BLaER1 (cell line): ENCODE data around the gene NOC2L.

Experiments
- H3K27ac ChIP-seq: shearing (Covaris generic); formaldehyde crosslinking; 2 replicates; pipeline ENCODE4 v1.8.1; 2022
- H3K27me3 ChIP-seq: shearing (Covaris generic); formaldehyde crosslinking; 2 replicates; pipeline ENCODE4 v1.8.1; 2022
- H3K36me3 ChIP-seq: shearing (Covaris generic); formaldehyde crosslinking; 2 replicates; pipeline ENCODE4 v1.8.1; 2022
- H3K4me1 ChIP-seq: shearing (Covaris generic); formaldehyde crosslinking; 2 replicates; pipeline ENCODE4 v1.8.1; 2022
- H3K4me2 ChIP-seq: shearing (Covaris generic); formaldehyde crosslinking; 2 replicates; pipeline ENCODE4 v1.8.1; 2022
- H3K4me3 ChIP-seq: shearing (Covaris generic); formaldehyde crosslinking; 2 replicates; pipeline ENCODE4 v1.8.1; 2022
- H3K9ac ChIP-seq: shearing (Covaris generic); formaldehyde crosslinking; 2 replicates; pipeline ENCODE4 v1.8.1; 2022
- H3K9me3 ChIP-seq: shearing (Covaris generic); formaldehyde crosslinking; 2 replicates; pipeline ENCODE4 v1.8.1; 2022
- H4K20me1 ChIP-seq: shearing (Covaris generic); formaldehyde crosslinking; 2 replicates; pipeline ENCODE4 v1.8.1; 2022
- Cebpa-rat ChIP-seq: shearing (Covaris generic); IDR thresholded peaks from 2 replicates; pipeline ENCODE4 v1.8.1; 2022

Gene NOC2L

DNA sequence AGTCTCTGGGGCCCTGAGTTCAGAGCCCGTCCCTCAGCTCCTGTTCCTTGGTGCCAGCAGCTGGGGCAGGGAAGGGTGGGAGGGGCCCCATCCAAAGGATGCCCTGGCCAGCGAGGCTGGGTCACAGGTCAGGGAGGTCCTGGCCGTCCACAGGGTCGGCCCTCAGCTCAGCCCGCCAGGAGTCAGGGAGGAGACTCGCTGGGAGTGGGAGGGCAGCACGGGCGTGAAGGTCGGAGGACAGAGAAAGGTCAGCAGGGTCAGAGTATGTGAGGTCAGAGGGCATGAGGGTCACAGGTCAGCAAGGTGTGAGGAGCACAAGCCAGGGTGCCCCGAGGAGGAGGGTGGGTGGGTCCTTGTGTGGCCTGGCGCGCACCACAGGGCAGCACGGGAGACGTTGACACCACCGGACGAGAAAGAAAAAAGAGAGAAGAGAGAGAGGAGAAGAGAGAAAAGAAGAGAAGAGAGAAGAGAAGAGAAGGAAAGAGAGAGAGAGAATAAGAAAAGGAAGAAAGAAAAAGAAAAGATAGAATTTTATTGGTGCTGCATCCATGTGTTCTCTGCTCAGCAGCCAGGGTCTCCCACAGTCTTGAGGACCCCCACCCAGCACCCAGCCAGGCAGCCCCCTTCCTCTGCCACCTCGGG lies 15.8 kb upstream of the NOC2L start:
- no peaks in the 10 kb centered on the region for H4K20me1 ChIP-seq
- no peaks in the 10 kb centered on the region for H3K9me3 ChIP-seq
- H3K4me3 ChIP-seq: no peak overlapping the region
- no peak for TF ChIP-seq Cebpa-rat
- no peak overlapping the region for H3K27ac ChIP-seq
- peaks cover 55% of the 10 kb centered on the region for H3K27me3 ChIP-seq
- H3K4me2 ChIP-seq: peak overlapping the region; percentile 70
- H3K4me1 ChIP-seq: peaks cover 14% of the 10 kb centered on the region
- no peaks in the 10 kb centered on the region for H3K36me3 ChIP-seq
- H3K9ac ChIP-seq: no peak overlapping the region

DNA sequence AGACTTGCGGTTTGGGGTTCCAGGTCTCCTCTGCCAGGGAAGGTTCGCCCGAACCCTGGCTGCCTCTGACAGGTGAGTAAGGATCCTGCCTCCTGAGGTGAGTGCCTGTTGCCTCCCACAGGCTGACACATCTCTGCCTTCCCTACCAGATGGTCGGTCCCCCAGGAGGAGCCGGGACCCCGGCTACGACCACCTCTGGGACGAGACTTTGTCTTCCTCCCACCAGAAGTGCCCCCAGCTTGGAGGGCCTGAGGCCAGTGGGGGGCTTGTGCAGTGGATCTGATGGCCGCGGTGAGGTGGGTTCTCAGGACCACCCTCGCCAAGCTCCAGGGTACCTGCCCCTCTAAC lies 15.2 kb upstream of the NOC2L start:
- Histone ChIP-seq H3K4me1 (peaks cover 14% of the 10 kb centered on the region), H3K27me3 (peaks cover 55% of the 10 kb centered on the region), H4K20me1 (no peaks in the 10 kb centered on the region), H3K27ac (no peak overlapping the region), H3K9me3 (no peaks in the 10 kb centered on the region), H3K4me2 (no peak overlapping the region), H3K9ac (no peak overlapping the region), H3K36me3 (no peaks in the 10 kb centered on the region), H3K4me3 (no peak overlapping the region)
- no peak for TF ChIP-seq Cebpa-rat

DNA sequence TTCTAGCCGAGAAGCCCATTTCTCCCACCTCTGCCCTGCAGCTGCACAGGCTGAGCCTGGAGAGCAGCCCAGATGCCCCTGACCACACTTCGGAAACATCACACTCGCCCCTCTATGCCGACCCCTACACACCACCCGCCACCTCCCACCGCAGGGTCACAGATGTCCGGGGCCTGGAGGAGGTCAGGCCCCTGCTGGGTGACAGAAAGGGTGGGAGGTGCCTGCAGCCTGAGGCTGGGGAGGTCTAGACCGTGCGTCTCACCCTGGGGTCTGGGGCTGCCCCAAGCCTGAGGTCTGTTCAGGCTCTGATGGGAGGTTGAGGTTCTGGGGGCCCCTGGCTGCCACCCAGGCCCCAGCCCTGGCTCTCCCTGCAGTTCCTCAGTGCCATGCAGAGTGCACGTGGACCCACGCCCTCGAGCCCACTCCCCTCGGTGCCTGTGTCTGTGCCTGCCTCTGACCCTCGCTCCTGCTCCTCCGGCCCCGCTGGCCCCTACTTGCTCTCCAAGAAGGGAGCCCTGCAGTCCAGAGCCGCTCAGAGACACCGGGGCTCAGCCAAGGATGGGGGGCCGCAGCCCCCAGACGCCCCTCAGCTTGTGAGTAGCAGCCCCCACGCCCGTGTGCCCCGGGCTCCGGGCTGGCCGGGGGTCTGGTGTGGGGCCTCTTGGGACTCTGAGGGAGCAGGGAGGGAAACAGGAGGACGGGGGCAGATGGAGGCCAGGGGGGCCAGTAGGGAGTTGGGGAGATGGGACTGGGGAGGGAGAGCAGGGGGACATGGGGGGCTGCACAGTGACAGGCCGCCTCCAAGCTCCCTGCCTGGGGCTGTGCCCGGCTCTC lies 14.6 kb upstream of the NOC2L start:
- Histone ChIP-seq H3K9ac (no peak overlapping the region), H3K36me3 (no peaks in the 10 kb centered on the region), H3K4me3 (no peak overlapping the region), H3K9me3 (no peaks in the 10 kb centered on the region), H3K4me2 (no peak overlapping the region), H4K20me1 (no peaks in the 10 kb centered on the region), H3K4me1 (peaks cover 14% of the 10 kb centered on the region), H3K27me3 (peaks cover 55% of the 10 kb centered on the region), H3K27ac (no peak overlapping the region)
- no peak for TF ChIP-seq Cebpa-rat

DNA sequence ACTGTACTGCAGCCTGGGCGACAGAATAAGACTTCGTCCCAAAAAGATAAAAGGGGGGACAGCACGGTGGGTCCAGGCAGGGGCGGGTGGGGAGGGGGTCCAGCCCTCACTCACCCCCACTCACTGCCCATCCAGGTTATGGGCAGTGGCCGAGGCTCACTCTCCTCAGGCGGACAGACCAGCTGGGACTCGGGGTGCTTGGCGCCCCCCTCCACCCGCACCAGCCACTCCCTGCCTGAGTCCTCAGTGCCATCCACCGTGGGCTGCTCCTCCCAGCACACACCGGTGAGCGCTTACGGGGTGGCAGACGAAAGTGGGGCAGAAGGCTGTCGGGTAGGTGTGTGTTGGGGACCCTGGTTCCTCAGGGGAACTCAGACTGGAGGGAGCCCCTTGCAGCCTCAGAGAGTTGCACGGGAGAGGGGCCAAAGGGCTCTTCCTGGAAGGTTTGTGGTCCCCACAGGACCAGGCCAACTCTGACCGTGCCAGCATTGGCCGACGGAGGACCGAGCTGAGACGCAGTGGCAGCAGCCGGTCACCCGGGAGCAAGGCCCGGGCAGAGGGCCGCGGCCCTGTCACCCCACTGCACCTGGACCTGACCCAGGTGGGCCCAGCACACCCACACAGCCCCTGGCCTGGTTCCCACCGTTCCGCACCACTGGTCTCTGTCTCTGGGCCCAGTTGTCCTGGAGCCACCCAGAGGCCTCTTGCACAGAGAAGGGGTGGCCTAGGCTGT lies 13.8 kb upstream of the NOC2L start:
- H3K4me3 ChIP-seq: no peak overlapping the region
- H3K36me3 ChIP-seq: no peaks in the 10 kb centered on the region
- no peak overlapping the region for H3K27ac ChIP-seq
- H3K27me3 ChIP-seq: peaks cover 58% of the 10 kb centered on the region
- H3K4me2 ChIP-seq: no peak overlapping the region
- peaks cover 16% of the 10 kb centered on the region for H3K4me1 ChIP-seq
- H3K9ac ChIP-seq: no peak overlapping the region
- H4K20me1 ChIP-seq: no peaks in the 10 kb centered on the region
- TF ChIP-seq Cebpa-rat: no peak
- no peaks in the 10 kb centered on the region for H3K9me3 ChIP-seq

DNA sequence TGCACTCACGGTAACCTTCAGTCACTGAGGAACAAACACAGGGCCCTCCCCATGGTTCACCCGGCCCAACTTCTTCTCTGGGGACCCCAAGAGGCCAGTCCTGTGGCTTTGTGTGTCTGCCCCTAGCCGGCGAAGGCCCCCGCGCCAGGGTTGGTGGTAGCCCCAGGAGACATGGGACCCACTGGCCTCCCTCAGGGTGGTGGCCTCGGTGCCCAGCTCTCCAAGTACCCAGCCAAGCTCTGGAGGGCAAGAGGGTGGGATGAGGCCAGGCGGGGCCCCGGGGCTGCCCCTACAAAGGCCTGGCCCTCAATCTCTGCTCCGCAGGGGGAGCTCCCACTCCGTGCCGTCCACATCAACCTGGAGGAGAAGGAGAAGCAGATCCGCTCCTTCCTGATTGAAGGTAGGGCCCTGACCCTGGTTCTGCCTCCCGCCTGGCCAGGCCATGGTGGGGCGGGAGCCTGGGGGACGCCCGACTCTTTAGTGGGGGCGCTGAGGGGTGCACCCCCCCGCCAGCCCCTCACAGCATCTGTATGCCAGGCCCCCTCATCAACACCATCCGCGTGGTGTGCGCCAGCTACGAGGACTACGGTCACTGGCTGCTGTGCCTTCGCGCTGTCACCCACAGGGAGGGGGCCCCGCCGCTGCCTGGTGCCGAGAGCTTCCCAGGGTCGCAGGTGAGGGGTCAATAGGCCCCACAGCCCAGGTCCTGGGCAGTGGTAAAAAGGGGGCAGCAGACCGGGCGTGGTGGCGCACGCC lies 12.9 kb upstream of the NOC2L start:
- Histone ChIP-seq H3K4me2 (no peak overlapping the region), H3K4me3 (no peak overlapping the region), H3K27me3 (peaks cover 58% of the 10 kb centered on the region), H4K20me1 (no peaks in the 10 kb centered on the region), H3K4me1 (peaks cover 25% of the 10 kb centered on the region), H3K9ac (no peak overlapping the region), H3K36me3 (no peaks in the 10 kb centered on the region), H3K27ac (no peak overlapping the region), H3K9me3 (no peaks in the 10 kb centered on the region)
- no peak for TF ChIP-seq Cebpa-rat

DNA sequence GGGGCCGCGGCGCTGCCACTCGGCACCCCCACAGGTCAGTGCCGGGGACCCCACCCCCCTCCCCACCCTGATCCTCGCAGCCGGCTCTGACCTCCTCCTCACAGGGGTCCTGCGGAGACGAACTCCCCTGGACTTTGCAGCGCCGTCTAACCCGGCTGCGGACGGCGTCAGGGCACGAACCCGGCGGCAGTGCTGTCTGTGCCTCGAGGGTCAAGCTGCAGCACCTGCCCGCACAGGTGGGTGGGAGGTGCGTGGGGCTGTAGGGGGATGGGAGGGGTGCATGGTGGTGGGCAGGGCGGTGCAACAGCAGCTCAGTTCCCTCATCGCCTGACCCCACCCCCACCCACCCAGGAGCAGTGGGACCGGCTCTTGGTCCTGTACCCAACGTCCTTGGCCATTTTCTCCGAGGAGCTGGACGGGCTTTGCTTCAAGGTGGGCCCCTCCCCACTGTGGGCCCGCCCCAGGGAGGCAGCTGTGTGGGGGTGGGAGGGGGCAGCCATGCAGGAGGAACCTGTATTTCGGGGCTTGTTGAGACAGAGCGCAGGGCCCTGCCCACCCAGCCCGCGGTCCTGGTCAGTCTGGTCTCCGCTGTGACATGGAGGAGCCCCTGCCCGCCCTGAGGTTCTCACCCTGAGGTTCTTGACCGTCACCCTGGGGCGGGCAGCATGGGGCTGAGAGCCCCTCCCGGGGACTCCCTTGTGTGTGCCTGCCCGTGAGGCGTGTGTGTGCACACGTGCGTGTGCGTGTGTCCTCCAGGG lies 12.1 kb upstream of the NOC2L start:
- Histone ChIP-seq H3K36me3 (no peaks in the 10 kb centered on the region), H3K27ac (no peak overlapping the region), H4K20me1 (peaks cover 2% of the 10 kb centered on the region; the same call in 1 of the 2 replicates), H3K27me3 (peaks cover 63% of the 10 kb centered on the region), H3K4me1 (peaks cover 29% of the 10 kb centered on the region), H3K4me2 (no peak overlapping the region), H3K9me3 (no peaks in the 10 kb centered on the region), H3K9ac (no peak overlapping the region), H3K4me3 (no peak overlapping the region)
- TF ChIP-seq Cebpa-rat: no peak

DNA sequence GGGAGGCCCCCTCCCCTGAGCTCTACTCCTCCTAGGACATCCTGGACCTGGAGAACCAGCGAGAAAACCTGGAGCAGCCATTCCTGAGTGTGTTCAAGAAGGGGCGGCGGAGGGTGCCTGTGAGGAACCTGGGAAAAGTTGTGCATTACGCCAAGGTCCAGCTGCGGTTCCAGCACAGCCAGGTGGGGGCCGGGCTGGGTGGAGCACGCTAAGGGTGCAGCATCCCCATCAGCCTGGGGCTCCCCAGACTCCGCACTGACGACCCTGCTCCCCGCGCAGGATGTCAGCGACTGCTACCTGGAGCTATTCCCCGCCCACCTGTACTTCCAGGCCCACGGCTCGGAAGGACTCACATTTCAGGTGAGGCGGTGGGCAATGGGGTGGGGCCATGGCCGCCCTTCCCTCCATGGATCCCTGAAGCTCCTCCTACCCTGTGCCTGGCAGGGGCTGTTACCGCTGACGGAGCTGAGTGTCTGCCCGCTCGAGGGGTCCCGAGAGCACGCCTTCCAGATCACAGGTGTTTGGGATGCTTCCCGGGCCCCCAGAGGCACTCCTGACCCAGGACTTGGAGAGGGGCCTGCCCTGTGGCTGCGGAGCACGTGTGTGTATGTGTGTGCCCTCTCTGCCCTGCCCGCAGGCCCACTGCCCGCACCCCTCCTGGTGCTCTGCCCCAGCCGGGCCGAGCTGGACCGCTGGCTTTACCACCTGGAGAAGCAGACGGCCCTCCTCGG lies 11.4 kb upstream of the NOC2L start:
- peaks cover 3% of the 10 kb centered on the region for H3K36me3 ChIP-seq
- H3K27ac ChIP-seq: no peak overlapping the region
- H3K27me3 ChIP-seq: peaks cover 62% of the 10 kb centered on the region
- H3K9me3 ChIP-seq: no peaks in the 10 kb centered on the region
- no peak overlapping the region for H3K4me2 ChIP-seq
- TF ChIP-seq Cebpa-rat: no peak
- no peak overlapping the region for H3K9ac ChIP-seq
- peaks cover 26% of the 10 kb centered on the region for H3K4me1 ChIP-seq
- H3K4me3 ChIP-seq: no peak overlapping the region
- H4K20me1 ChIP-seq: peaks cover 8% of the 10 kb centered on the region; the same call in 1 of the 2 replicates

DNA sequence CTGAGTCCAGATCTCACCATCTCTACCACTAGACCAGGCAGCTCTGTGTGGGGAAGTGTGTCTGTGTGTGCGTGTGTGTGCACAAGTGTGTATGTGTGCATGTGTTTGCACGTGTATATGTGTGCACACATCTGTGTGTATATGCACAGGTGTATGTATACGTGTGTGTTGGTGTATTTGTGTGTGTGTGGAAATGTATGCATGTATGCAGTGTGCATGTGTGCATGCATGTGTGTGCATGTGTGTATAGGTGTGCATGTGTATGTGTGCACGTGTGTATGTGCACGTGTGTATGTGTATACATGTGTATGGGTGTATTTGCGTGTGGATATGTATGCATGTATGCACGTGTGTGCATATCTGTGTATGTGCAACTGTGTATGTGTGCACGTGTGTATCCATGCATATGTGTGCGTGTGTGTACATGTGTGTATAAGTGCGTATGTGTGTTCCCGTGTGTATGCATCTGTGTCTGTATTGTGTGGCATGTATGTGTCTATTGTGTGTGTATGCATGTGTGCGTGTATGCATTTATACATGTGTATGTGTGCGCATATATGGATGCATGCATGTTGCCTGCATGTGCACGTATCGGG lies 10.3 kb upstream of the NOC2L start:
- Histone ChIP-seq H3K9ac (no peak overlapping the region), H3K27me3 (peaks cover 53% of the 10 kb centered on the region), H4K20me1 (peaks cover 8% of the 10 kb centered on the region; the same call in 1 of the 2 replicates), H3K27ac (no peak overlapping the region), H3K36me3 (peaks cover 9% of the 10 kb centered on the region), H3K4me1 (peaks cover 23% of the 10 kb centered on the region), H3K4me3 (no peak overlapping the region), H3K9me3 (no peaks in the 10 kb centered on the region), H3K4me2 (no peak overlapping the region)
- TF ChIP-seq Cebpa-rat: no peak
